GM12892 (cell line): ENCODE data around the gene NDUFS3.

Experiments used
- POLR2A ChIP-seq: IDR thresholded peaks from 2 replicates; pipeline ENCODE4 v1.6.1; 2011; ENCODE audit warnings: low read depth, low read length, control low read depth
- POLR2AphosphoS5 ChIP-seq: IDR thresholded peaks from 2 replicates; pipeline ENCODE4 v1.6.1; 2011; ENCODE audit warnings: low read depth, low read length, control low read depth

DNA sequence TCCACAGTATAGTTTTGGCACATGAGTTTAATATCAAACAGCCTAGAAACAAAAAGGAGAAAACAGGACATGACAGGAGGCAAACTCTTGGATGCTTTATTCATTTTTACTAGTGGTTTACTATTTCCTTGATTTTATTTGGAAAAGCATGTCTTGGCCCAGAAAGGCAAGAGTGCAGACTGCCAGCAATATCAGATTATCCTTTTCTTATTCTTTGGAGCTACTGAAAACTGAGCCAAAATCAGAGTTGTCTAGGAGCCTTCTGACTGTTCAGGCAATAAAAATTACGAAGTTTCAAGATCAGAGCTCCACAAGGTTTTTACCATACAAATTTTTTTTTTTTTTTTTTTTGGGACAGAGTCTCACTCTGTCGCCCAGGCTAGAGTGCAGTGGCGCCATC is 42.0 kb upstream of the NDUFS3 start:
- no peak for TF ChIP-seq POLR2AphosphoS5
- TF ChIP-seq POLR2A = no peak
